K562 (cell line): ENCODE measurements around the gene TNNI2. TPM values are rescaled to one million over a fixed set of nuclear protein-coding genes. Genes with fewer than 3 reads are reported as not detected.

Source experiments
- CHD7 ChIP-seq: fragments of 200-600 bp; sonication (generic); IDR thresholded peaks from one replicate; pipeline ENCODE4 v1.6.1; 2012; ENCODE audit warnings: mild to moderate bottlenecking, low read depth, low read length, inconsistent platforms
- ELF1 ChIP-seq: fragments of 200-800 bp; sonication (Bioruptor generic); IDR thresholded peaks from 2 replicates; pipeline ENCODE4 v1.6.1; 2016; ENCODE audit warnings: missing genetic modification characterization, missing compliant biosample characterization
- ESRRA ChIP-seq: fragments of 450-650 bp; IDR thresholded peaks from 2 replicates; pipeline ENCODE4 v1.6.1; 2014; ENCODE audit warnings: low read depth, mild to moderate bottlenecking, moderate library complexity, borderline replicate concordance
- HMBOX1 ChIP-seq: sonication (generic); IDR thresholded peaks from 2 replicates; pipeline ENCODE4 v1.6.1; 2016
- HMGXB4 ChIP-seq: sonication (generic); formaldehyde crosslinking; IDR thresholded peaks from 2 replicates; pipeline ENCODE4 v1.8.1; 2023; ENCODE audit warnings: mild to moderate bottlenecking, missing genetic modification reagents
- RCOR1 ChIP-seq, 2 experiments: IDR thresholded peaks; 2 replicates each; pipeline ENCODE4 v1.6.1; 2012; ENCODE audit warnings: low read depth in 2 of 2, low read length in 2 of 2, borderline replicate concordance in 1 of 2, improper control_type of control experiment in 1 of 2
- TBP ChIP-seq: optimal IDR thresholded peaks from 2 replicates; pipeline ENCODE3; 2011; ENCODE audit warnings: low read depth, low read length, improper control_type of control experiment
- ZBTB8A ChIP-seq: fragments of 450-650 bp; IDR thresholded peaks from 2 replicates; pipeline ENCODE4 v1.6.1; 2018; ENCODE audit warnings: mild to moderate bottlenecking, moderate library complexity; ENCODE audit not compliant: partially characterized antibody
- ZNF3 ChIP-seq: fragments of 250-450 bp; sonication (Bioruptor Pico); IDR thresholded peaks from 2 replicates; pipeline ENCODE4 v1.5.0; 2021; ENCODE audit warnings: mild to moderate bottlenecking, moderate library complexity
- ZNF444 ChIP-seq: fragments of 250-450 bp; sonication (Bioruptor Pico); IDR thresholded peaks from 2 replicates; pipeline ENCODE4 v1.4.0; 2020; ENCODE audit warnings: mild to moderate bottlenecking, moderate library complexity
- ZNF511 ChIP-seq: sonication (generic); formaldehyde crosslinking; IDR thresholded peaks from 2 replicates; pipeline ENCODE4 v1.8.0; 2022; ENCODE audit warnings: mild to moderate bottlenecking, missing genetic modification reagents
- ZNF707 ChIP-seq: fragments of 250-450 bp; sonication (Bioruptor Pico); conservative IDR thresholded peaks from 2 replicates; pipeline ENCODE4 v1.8.0; 2022; ENCODE audit warnings: inconsistent platforms, mild to moderate bottlenecking, moderate library complexity
- polyA plus RNA-seq, 8 experiments: library from polyadenylated mRNA; depleted of rRNA in 4 of 8; stranded (reverse) in 5 of 8; unstranded in 3 of 8; fragments of >200 nt; fragmentation: Nextera tagmentation in 2 of 8; fragmentation: Illumina TruSeq in 1 of 8; extraction: Ambion mirVana in 2 of 8; extraction: Trizol in 1 of 8; gene quantifications; 2 replicates each; pipeline versions ENCODE4 v1.2.1 to v1.2.3, GENCODE V29; 2011 to 2014; ENCODE audit warnings: inconsistent platforms in 1 of 8, missing spikeins in 1 of 8
- total RNA-seq, 7 experiments: library from RNA; depleted of rRNA in 6 of 7; stranded (reverse); fragments of >200 nt in 6 of 7; fragmentation: Illumina TruSeq in 2 of 7; extraction: Trizol in 2 of 7; gene quantifications; 2 replicates each; pipeline versions ENCODE4 v1.2.1 to v1.2.3, GENCODE V29; 2011 to 2021; ENCODE audit warnings: low replicate concordance in 1 of 7

TNNI2 gene
- total and polyA plus RNA-seq, 9 of the 15 experiments (the other 6 are each of a cell fraction or from before 2014, with no cell fraction given): not detected

GRCh38 chr11:1844221-1845094 lies 5.7 kb downstream of the TNNI2 start (continued):
- no peak for TF ChIP-seq CHD7
- TF ChIP-seq ESRRA: no peak
- peak; percentile 19 for TF ChIP-seq TBP
- no peak for TF ChIP-seq ZBTB8A
- TF ChIP-seq ZNF3 (CRISPR knock-in tag): no peak
- no peak for TF ChIP-seq ZNF511 (CRISPR knock-in tag)
- TF ChIP-seq ELF1: no peak
- TF ChIP-seq HMGXB4: no peak
- no peak for TF ChIP-seq ZNF444 (CRISPR knock-in tag)
- TF ChIP-seq RCOR1 (IDR thresholded peaks at IDR 0.05; ENCODE audit: borderline replicate concordance in 1 of 2, low read depth in 2 of 2, low read length in 2 of 2): peak in 1 of 2 experiments; percentile 64; a peak in 1 of 4 replicates
- no peak for TF ChIP-seq HMBOX1
- no peak for TF ChIP-seq ZNF707 (CRISPR knock-in tag)
